Kidney (tissue), 14 donors: Measurements from ENCODE around the gene GABRA4. TPM values are rescaled to one million over a fixed set of nuclear protein-coding genes. Genes with fewer than 3 reads are reported as not detected.

Source experiments
- DNase-seq, 5 donors: peaks; one replicate each; pipeline ENCODE4 v3.0.0-alpha.2; 2013 to 2020
- FAIRE-seq: peaks from 2 replicates; lab custom pipeline; 2012; peaks lifted over from hg19 to GRCh38; lab: Jason Lieb, UNC
- H3K27ac ChIP-seq, 2 donors: one replicate each; pipeline ENCODE4 v1.7.0; 2013; ENCODE audit warnings: low read depth in 2 of 2, low read length in 2 of 2, inconsistent platforms in 1 of 2
- H3K27me3 ChIP-seq: one replicate; pipeline ENCODE4 v1.7.1; 2013; ENCODE audit warnings: low read length, inconsistent platforms; ENCODE audit not compliant: control insufficient read depth, insufficient read depth
- H3K36me3 ChIP-seq, 3 donors: one replicate each; pipeline versions ENCODE4 v1.7.0 to v1.7.1; 2013; ENCODE audit warnings: low read length in 3 of 3, control low read depth in 1 of 3, inconsistent platforms in 1 of 3; ENCODE audit not compliant: insufficient read depth in 3 of 3, control insufficient read depth in 2 of 3
- H3K4me1 ChIP-seq, 3 donors: one replicate each; pipeline versions ENCODE4 v1.7.0 to v1.7.1; 2013; ENCODE audit warnings: low read length in 3 of 3, inconsistent platforms in 1 of 3, low read depth in 1 of 3; ENCODE audit not compliant: control insufficient read depth in 2 of 3, insufficient read depth in 2 of 3
- H3K4me3 ChIP-seq, 3 donors: one replicate each; pipeline versions ENCODE4 v1.7.0 to v1.8.1; 2013; ENCODE audit warnings: low read length in 3 of 3, control low read depth in 1 of 3, inconsistent platforms in 1 of 3
- H3K9ac ChIP-seq, 3 donors: one replicate each; pipeline versions ENCODE4 v1.7.0 to v1.7.1; 2013; ENCODE audit warnings: low read length in 3 of 3, control low read depth in 1 of 3, inconsistent platforms in 1 of 3
- H3K9me3 ChIP-seq, 3 donors: one replicate each; pipeline versions ENCODE4 v1.7.0 to v1.7.1; 2013; ENCODE audit warnings: low read length in 3 of 3, control low read depth in 1 of 3, inconsistent platforms in 1 of 3; ENCODE audit not compliant: control insufficient read depth in 2 of 3, insufficient read depth in 1 of 3
- CTCF ChIP-seq: IDR thresholded peaks from 3 replicates; pipeline ENCODE4 v1.5.1; 2012; ENCODE audit warnings: mild to moderate bottlenecking, moderate library complexity, borderline replicate concordance; ENCODE audit not compliant: insufficient read depth; ENCODE audit errors: extremely low read depth
- intact Hi-C: fragments of 100-400 bp; cut with DNase I; formaldehyde crosslinking; loops from one replicate; pipeline ENCODE4 v1.11.1; 2022
- polyA plus RNA-seq: library from polyadenylated mRNA; stranded (reverse); fragments of 350-450 nt; fragmentation: Illumina TruSeq; extraction: RNeasy Lipid Tissue Mini Kit (QIAGEN cat#74804); gene quantifications from one replicate; pipeline ENCODE4 v1.2.3, GENCODE V29; 2014; ENCODE audit warnings: low read depth, low replicate concordance; ENCODE audit not compliant: insufficient read depth
- total RNA-seq: library from RNA; stranded (reverse); fragmentation: NEBNext Ultra II Directional; extraction: Animal tissue kit (Norgen Biotek cat#: 25700); gene quantifications from one replicate; pipeline ENCODE4 v1.2.1, GENCODE V29; 2021
- donor health status: control.
- donor health status: control.
- donor health status: control.
- donor health status: control.
- donor health status: control.
- donor health status: DM: yes; HTN: yes; CAD: no.
- donor health status: Normal renal cell carcinoma (clear cell type).

The GABRA4 gene
- total and polyA plus RNA-seq, 2 donors from 2014 or later = 0.17 to 0.19 TPM

- H3K4me1 ChIP-seq = no peaks in the 10 kb centered on the region
- no peaks in the 10 kb centered on the region for H3K27me3 ChIP-seq
- no peak overlapping the region for H3K4me3 ChIP-seq
- no peaks in the 10 kb centered on the region for H3K9me3 ChIP-seq
- no peak for TF ChIP-seq CTCF
- no peak overlapping the region for H3K27ac ChIP-seq
- no peaks in the 10 kb centered on the region for H3K36me3 ChIP-seq
- DNase-seq = no peak
- H3K9ac ChIP-seq = no peak overlapping the region
- FAIRE-seq = no peak
- intact Hi-C loops = no loop called here
These were observed 24.1 kb upstream of the GABRA4 start for GRCh38 chr4:47017494-47017893.

- peak in 1 of 5 donors; percentile 4 for DNase-seq
- intact Hi-C loops = no loop called here
- Histone ChIP-seq H3K9me3 (no peaks in the 10 kb centered on the region), H3K36me3 (no peaks in the 10 kb centered on the region), H3K4me1 (no peaks in the 10 kb centered on the region), H3K4me3 (no peak overlapping the region), H3K27ac (no peak overlapping the region), H3K9ac (no peak overlapping the region), H3K27me3 (no peaks in the 10 kb centered on the region)
- no peak for TF ChIP-seq CTCF
- FAIRE-seq = no peak
These were observed 23.7 kb upstream of the GABRA4 start for GRCh38 chr4:47017081-47017480.

- intact Hi-C loops = no loop called here
- Histone ChIP-seq H3K27me3 (no peaks in the 10 kb centered on the region), H3K9me3 (no peaks in the 10 kb centered on the region), H3K36me3 (no peaks in the 10 kb centered on the region), H3K4me1 (no peaks in the 10 kb centered on the region), H3K27ac (no peak overlapping the region), H3K9ac (no peak overlapping the region), H3K4me3 (no peak overlapping the region)
- DNase-seq (no peak), FAIRE-seq (no peak)
- no peak for TF ChIP-seq CTCF
These were observed 20.0 kb upstream of the GABRA4 start for GRCh38 chr4:47013373-47013772.

GRCh38 chr4:47012676-47013075, 19.3 kb upstream of the GABRA4 start:
- H3K36me3 ChIP-seq = no peaks in the 10 kb centered on the region
- DNase-seq (peak in 1 of 5 donors; percentile 6), FAIRE-seq (no peak)
- H3K27ac ChIP-seq = no peak overlapping the region
- no peaks in the 10 kb centered on the region for H3K27me3 ChIP-seq
- no peaks in the 10 kb centered on the region for H3K9me3 ChIP-seq
- H3K4me1 ChIP-seq = no peaks in the 10 kb centered on the region
- intact Hi-C loops = no loop called here
- no peak overlapping the region for H3K4me3 ChIP-seq
- no peak for TF ChIP-seq CTCF
- no peak overlapping the region for H3K9ac ChIP-seq
